ENCODE measurements around the gene TPRG1.
A peak's percentile ranks its signal among the peaks of the same experiment; 100 is the strongest.

TPRG1 gene

GRCh38 chr3:189282741-189283140, 111.0 kb downstream of the TPRG1 start:
- DNase-seq (ENCODE audit: low read depth), result no peak

GRCh38 chr3:189286188-189286587, 114.4 kb downstream of the TPRG1 start:
- DNase-seq (ENCODE audit: low read depth), result no peak

GRCh38 chr3:189286916-189287315, 115.1 kb downstream of the TPRG1 start:
- DNase-seq (ENCODE audit: low read depth), result no peak

GRCh38 chr3:189288348-189289235, 116.8 kb downstream of the TPRG1 start:
- no peak for DNase-seq (ENCODE audit: low read depth)

GRCh38 chr3:189289251-189289650, 117.5 kb downstream of the TPRG1 start:
- no peak for DNase-seq (ENCODE audit: low read depth)

- no peak for DNase-seq (ENCODE audit: low read depth)
These were observed 121.1 kb downstream of the TPRG1 start for GRCh38 chr3:189292667-189293484.

- no peak for DNase-seq (ENCODE audit: low read depth)
These were observed 122.9 kb downstream of the TPRG1 start for GRCh38 chr3:189294649-189295048.

- DNase-seq (ENCODE audit: low read depth), result no peak
These were observed 123.3 kb downstream of the TPRG1 start for GRCh38 chr3:189295089-189295488.

GRCh38 chr3:189297932-189298331, 126.2 kb downstream of the TPRG1 start:
- no peak for DNase-seq (ENCODE audit: low read depth)

- peak; percentile 29 for DNase-seq (ENCODE audit: low read depth)
These were observed 127.0 kb downstream of the TPRG1 start for GRCh38 chr3:189298469-189299375.

GRCh38 chr3:189300345-189300744, 128.6 kb downstream of the TPRG1 start:
- no peak for DNase-seq (ENCODE audit: low read depth)

GRCh38 chr3:189301479-189301878, 129.7 kb downstream of the TPRG1 start:
- DNase-seq (ENCODE audit: low read depth), result no peak

- DNase-seq (ENCODE audit: low read depth), result no peak
These were observed 131.8 kb downstream of the TPRG1 start for GRCh38 chr3:189303584-189303983.

- DNase-seq (ENCODE audit: low read depth), result peak; percentile 64
These were observed 132.9 kb downstream of the TPRG1 start for GRCh38 chr3:189304465-189305351.

GRCh38 chr3:189305412-189305811, 133.6 kb downstream of the TPRG1 start:
- no peak for DNase-seq (ENCODE audit: low read depth)

- no peak for DNase-seq (ENCODE audit: low read depth)
These were observed 136.2 kb downstream of the TPRG1 start for GRCh38 chr3:189307963-189308362.

GRCh38 chr3:189308608-189309007, 136.8 kb downstream of the TPRG1 start:
- peak; percentile 63 for DNase-seq (ENCODE audit: low read depth)

- DNase-seq (ENCODE audit: low read depth), result no peak
These were observed 137.7 kb downstream of the TPRG1 start for GRCh38 chr3:189309400-189309975.

GRCh38 chr3:189311521-189311920, 139.8 kb downstream of the TPRG1 start:
- DNase-seq (ENCODE audit: low read depth), result no peak

- DNase-seq (ENCODE audit: low read depth), result no peak
These were observed 141.1 kb downstream of the TPRG1 start for GRCh38 chr3:189312866-189313265.

All from fibroblast of gingiva (primary cell).